HCT116 (cell line): ENCODE measurements around the gene IL1RAPL2. TPM values are rescaled to one million over a fixed set of nuclear protein-coding genes. Genes with fewer than 3 reads are reported as not detected.

Source experiments
- ATAC-seq: fragments of 200-7000 bp; cut with Tn5 transposase; 2 replicates; pipeline ENCODE4 v1.9.1; 2020; ENCODE audit warnings: mild to moderate bottlenecking, moderate library complexity
- BruUV-seq: library from RNA; stranded (reverse); fragments of 400-500 nt; replicated peaks from 2 replicates; lab custom pipeline; 2021; lab: Mats Ljungman, UMichigan
- CTCF ChIA-PET: fragments of 300-600 bp; sonication (Branson Sonifier 250); formaldehyde crosslinking; loops from one replicate; lab custom pipeline; 2021; ENCODE audit warnings: antibody characterized with exemption; lab: Charles Lee
- POLR2A ChIA-PET: fragments of 300-600, 350-600 bp; sonication (Branson Sonifier 250); formaldehyde crosslinking; loops from one replicate; lab custom pipeline; 2021; ENCODE audit warnings: antibody characterized with exemption; lab: Charles Lee
- RAD21 ChIA-PET, 2 experiments: fragments of 300-600 bp; sonication (Branson Sonifier 250); formaldehyde crosslinking; loops; one replicate each; lab custom pipeline; 2023; ENCODE audit warnings: low total read pairs in 2 of 2; ENCODE audit not compliant: uncharacterized antibody in 2 of 2, unreplicated experiment in 2 of 2, low non-redundant PET in 1 of 2; lab: Charles Lee
- DNase-seq: peaks from one replicate; pipeline ENCODE4 v3.0.0-alpha.2; 2010; ENCODE audit warnings: low read depth, low spot score
- H2AFZ ChIP-seq: fragments of 200-600 bp; shearing (Covaris generic), sonication (generic); 2 replicates; pipeline ENCODE4 v1.6.1; 2017; ENCODE audit warnings: low read depth, mixed run types, mixed read lengths, antibody characterized with exemption, low read length; ENCODE audit not compliant: poor library complexity, severe bottlenecking
- H3K27ac ChIP-seq: 2 replicates; pipeline ENCODE4 v1.5.1; 2012; ENCODE audit warnings: low read depth, low read length
- H3K27me3 ChIP-seq: fragments of 200-600 bp; sonication (generic); 2 replicates; pipeline ENCODE4 v1.6.1; 2016; ENCODE audit warnings: mixed run types, low read length, mixed read lengths; ENCODE audit not compliant: insufficient read depth
- H3K36me3 ChIP-seq, 2 experiments: fragments of 200-500 bp in 1 of 2; fragments of 200-600 bp in 1 of 2; sonication (Bioruptor generic) in 1 of 2; sonication (generic) in 1 of 2; 2 replicates each; pipeline versions ENCODE4 v1.5.1 to v1.6.1; 2014 to 2016; ENCODE audit warnings: low read length in 2 of 2, inconsistent platforms in 1 of 2, mixed read lengths in 1 of 2, mixed run types in 1 of 2; ENCODE audit not compliant: insufficient read depth in 2 of 2, control insufficient read depth in 1 of 2
- H3K4me1 ChIP-seq, 2 experiments: fragments of 200-600 bp in 1 of 2; sonication (generic) in 1 of 2; 2 replicates each; pipeline versions ENCODE4 v1.5.1 to v1.6.1; 2012 to 2017; ENCODE audit warnings: low read length in 2 of 2, inconsistent platforms in 1 of 2, mild to moderate bottlenecking in 1 of 2, mixed read lengths in 1 of 2, mixed run types in 1 of 2, moderate library complexity in 1 of 2; ENCODE audit not compliant: insufficient read depth in 2 of 2, control insufficient read depth in 1 of 2
- H3K4me2 ChIP-seq: fragments of 200-600 bp; sonication (generic); 2 replicates; pipeline ENCODE4 v1.6.1; 2017; ENCODE audit warnings: mixed run types, low read length, mixed read lengths
- H3K4me3 ChIP-seq, 2 experiments: fragments of 200-600 bp in 1 of 2; sonication (generic) in 1 of 2; replicated peaks in 1 of 2; 2 replicates each; pipeline ENCODE4 v1.5.1; 2011 to 2016; ENCODE audit warnings: low read length in 2 of 2, control low read depth in 1 of 2, low read depth in 1 of 2, mild to moderate bottlenecking in 1 of 2, mixed read lengths in 1 of 2, mixed run types in 1 of 2
- H3K79me2 ChIP-seq: fragments of 200-600 bp; sonication (generic); 2 replicates; pipeline ENCODE4 v1.6.1; 2017; ENCODE audit warnings: mild to moderate bottlenecking, mixed run types, low read length, moderate library complexity, mixed read lengths; ENCODE audit not compliant: insufficient read depth
- H3K9ac ChIP-seq: fragments of 200-600 bp; sonication (generic); 2 replicates; pipeline ENCODE4 v1.6.1; 2016; ENCODE audit warnings: low read length, mixed read lengths
- H3K9me2 ChIP-seq: fragments of 200-600 bp; sonication (generic), shearing (Covaris generic); 2 replicates; pipeline ENCODE4 v1.6.1; 2017; ENCODE audit warnings: mixed run types, mild to moderate bottlenecking, moderate library complexity; ENCODE audit not compliant: insufficient read depth
- H3K9me3 ChIP-seq, 2 experiments: fragments of 200-500 bp in 1 of 2; fragments of 200-600 bp in 1 of 2; sonication (Bioruptor generic) in 1 of 2; sonication (generic) in 1 of 2; 2 replicates each; pipeline ENCODE4 v1.6.1; 2014 to 2017; ENCODE audit warnings: low read length in 2 of 2, mixed read lengths in 2 of 2, inconsistent platforms in 1 of 2, low read depth in 1 of 2, mild to moderate bottlenecking in 1 of 2, mixed run types in 1 of 2, moderate library complexity in 1 of 2; ENCODE audit not compliant: control insufficient read depth in 1 of 2, insufficient read depth in 1 of 2
- H4K20me1 ChIP-seq: fragments of 200-600 bp; sonication (generic), shearing (Covaris generic); 2 replicates; pipeline ENCODE4 v1.6.1; 2017; ENCODE audit warnings: mixed run types, mild to moderate bottlenecking, moderate library complexity; ENCODE audit not compliant: insufficient read depth
- CTCF ChIP-seq, 3 experiments: fragments of 200-600 bp in 1 of 3; sonication (generic) in 1 of 3; IDR thresholded peaks in 2 of 3; conservative IDR thresholded peaks in 1 of 3; 2 replicates each; pipeline ENCODE4 v1.5.1; 2012 to 2017; ENCODE audit warnings: low read depth in 2 of 3, low read length in 2 of 3, antibody characterized with exemption in 1 of 3, borderline replicate concordance in 1 of 3, control low read depth in 1 of 3, mild to moderate bottlenecking in 1 of 3, mixed read lengths in 1 of 3, mixed run types in 1 of 3, moderate library complexity in 1 of 3; ENCODE audit not compliant: insufficient read depth in 1 of 3
- ELF1 ChIP-seq: IDR thresholded peaks from 2 replicates; pipeline ENCODE4 v1.6.1; 2012; ENCODE audit warnings: low read depth, borderline replicate concordance
- JUND ChIP-seq: IDR thresholded peaks from 2 replicates; pipeline ENCODE4 v1.6.1; 2012
- RAD21 ChIP-seq: IDR thresholded peaks from 2 replicates; pipeline ENCODE4 v1.6.1; 2012; ENCODE audit warnings: low read depth, mild to moderate bottlenecking
- intact Hi-C: fragments of 100-400 bp; cut with micrococcal nuclease; formaldehyde crosslinking; loops from 2 replicates; pipeline ENCODE4 v1.10.0; 2022
- total RNA-seq: library from RNA; stranded (reverse); gene quantifications from one replicate; pipeline ENCODE4 v1.2.1, GENCODE V29; 2021; ENCODE audit not compliant: unreplicated experiment

IL1RAPL2 gene
- total RNA-seq, 1 experiment from 2014 or later = not detected

- TF ChIP-seq CTCF (IDR thresholded peaks at IDR 0.05 in 2 of 3, conservative IDR thresholded peaks at IDR 0.05 in 1 of 3; ENCODE audit: borderline replicate concordance in 1 of 3, insufficient read depth in 1 of 3, low read depth in 2 of 3, low read length in 2 of 3) (0 out of 6 replicates have a peak, but pooled peaks of 1 of the 3 experiments have one; percentile 15), ELF1 (no peak)
- Histone ChIP-seq H3K9me3 (no peaks in the 10 kb centered on the region), H3K36me3 (no peaks in the 10 kb centered on the region), H3K9me2 (no peaks in the 10 kb centered on the region), H3K9ac (no peak overlapping the region), H3K4me2 (no peak overlapping the region), H3K27ac (no peak overlapping the region), H2AFZ (no peak overlapping the region), H3K27me3 (no peaks in the 10 kb centered on the region), H3K4me3 (no peak overlapping the region), H3K4me1 (no peaks in the 10 kb centered on the region), H3K79me2 (no peaks in the 10 kb centered on the region), H4K20me1 (no peaks in the 10 kb centered on the region)
- no TSS peak for BruUV-seq
- ChIA-PET RAD21 (no interaction called here), POLR2A (no interaction called here), CTCF (interaction anchor here (1.6 kb wide), 1 partner anchor 512 kb away, joined by 5 read pairs; no protein-coding TSS in a partner anchor)
- intact Hi-C loops = no loop called here
- no peak for ATAC-seq
- no peak for DNase-seq
Measured at GRCh38 chrX:105189093-105189492, 623.1 kb downstream of the IL1RAPL2 start.

- Histone ChIP-seq H4K20me1 (no peaks in the 10 kb centered on the region), H3K4me3 (no peak overlapping the region), H3K4me2 (no peak overlapping the region), H3K27ac (no peak overlapping the region), H3K9ac (no peak overlapping the region), H2AFZ (no peak overlapping the region), H3K9me3 (no peaks in the 10 kb centered on the region), H3K79me2 (no peaks in the 10 kb centered on the region), H3K4me1 (no peaks in the 10 kb centered on the region), H3K9me2 (no peaks in the 10 kb centered on the region), H3K27me3 (no peaks in the 10 kb centered on the region), H3K36me3 (no peaks in the 10 kb centered on the region)
- BruUV-seq = no TSS peak
- POLR2A ChIA-PET = no interaction called here
- intact Hi-C loops = no loop called here
- no peak for TF ChIP-seq JUND
- peak in 2 of 3 experiments; percentile 57 to 65; a peak in 4 of 6 replicates for TF ChIP-seq CTCF (IDR thresholded peaks at IDR 0.05 in 2 of 3, conservative IDR thresholded peaks at IDR 0.05 in 1 of 3; ENCODE audit: borderline replicate concordance in 1 of 3, insufficient read depth in 1 of 3, low read depth in 2 of 3, low read length in 2 of 3)
- TF ChIP-seq RAD21 = 0 out of 2 replicates have a peak, but pooled peaks have one; percentile 23
- CTCF ChIA-PET = interaction anchor here (0.9 to 1.6 kb wide), 5 partner anchors 12 to 522 kb away, joined by 3 to 5 read pairs (median 5); no protein-coding TSS in a partner anchor
- RAD21 ChIA-PET = no interaction called here
- DNase-seq (no peak), ATAC-seq (no peak)
Measured at GRCh38 chrX:105190252-105190853, 624.4 kb downstream of the IL1RAPL2 start.
